HG02678 (cell line): ENCODE data around the gene ENO1.
"Not testable (repeated sequence)": the region's sequence is repeated elsewhere in the genome, so short reads cannot be mapped to it uniquely, and the experiment has no call there.

Source experiments
- ATAC-seq: cut with Tn5 transposase; IDR thresholded peaks from one replicate; pipeline ENCODE4 v1.9.1; 2021; ENCODE audit warnings: mild to moderate bottlenecking, moderate library complexity; ENCODE audit not compliant: unreplicated experiment

ENO1 gene

DNA sequence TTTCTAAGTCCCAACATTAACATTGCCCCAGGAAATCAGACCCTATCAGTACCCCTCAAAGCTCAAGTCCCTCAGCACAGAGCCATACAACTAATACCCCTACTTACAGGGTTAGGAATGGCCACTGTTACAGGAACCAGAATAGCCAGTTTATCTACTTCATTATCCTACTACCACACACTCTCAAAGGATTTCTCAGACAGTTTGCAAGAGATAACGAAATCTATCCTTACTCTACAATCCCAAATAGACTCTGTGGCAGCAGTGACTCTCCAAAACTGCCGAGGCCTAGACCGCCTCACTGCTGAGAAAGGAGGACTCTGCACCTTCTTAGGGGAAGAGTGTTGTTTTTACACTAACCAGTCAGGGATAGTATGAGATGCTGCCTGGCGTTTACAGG, 19.0 kb upstream of the ENO1 start:
- ATAC-seq = not testable (repeated sequence)

DNA sequence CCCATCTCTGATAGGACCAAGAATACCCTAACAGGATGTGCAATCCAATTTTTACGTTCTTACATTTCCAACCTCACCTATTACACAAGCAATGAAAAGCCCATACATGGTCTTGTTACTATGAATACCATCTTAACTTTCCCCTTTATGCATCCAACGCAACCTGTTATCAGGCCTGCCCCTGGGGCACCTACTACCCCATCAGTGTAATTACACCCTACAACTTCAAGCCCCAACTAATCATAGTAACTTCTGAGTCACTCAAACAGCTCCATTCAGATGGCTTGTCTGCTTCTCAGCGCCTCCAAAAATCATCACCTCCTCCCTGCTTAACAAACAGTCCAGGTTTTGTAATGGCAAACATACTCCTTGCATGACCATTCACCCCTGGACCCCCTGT, 18.3 kb upstream of the ENO1 start:
- not testable (repeated sequence) for ATAC-seq

DNA sequence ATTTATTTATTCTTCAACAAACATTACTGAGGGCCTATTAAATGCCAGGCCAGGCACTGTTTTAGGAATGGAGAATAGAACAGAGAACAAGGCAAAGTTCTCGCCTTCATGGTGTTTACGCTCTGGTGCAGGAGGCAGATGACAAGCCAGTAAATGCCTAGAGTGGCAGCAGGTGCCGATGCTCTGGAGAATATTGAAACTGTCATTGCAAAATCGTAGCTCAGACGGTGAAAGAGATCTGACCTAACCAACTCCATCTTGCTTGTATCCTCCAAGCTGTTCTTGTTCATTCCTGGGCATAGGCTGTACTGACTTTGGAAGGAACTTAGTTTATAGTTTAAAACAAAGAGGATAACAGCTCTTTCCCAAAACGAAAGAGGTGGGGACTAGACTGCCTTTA, 13.5 kb upstream of the ENO1 start:
- ATAC-seq = no peak

DNA sequence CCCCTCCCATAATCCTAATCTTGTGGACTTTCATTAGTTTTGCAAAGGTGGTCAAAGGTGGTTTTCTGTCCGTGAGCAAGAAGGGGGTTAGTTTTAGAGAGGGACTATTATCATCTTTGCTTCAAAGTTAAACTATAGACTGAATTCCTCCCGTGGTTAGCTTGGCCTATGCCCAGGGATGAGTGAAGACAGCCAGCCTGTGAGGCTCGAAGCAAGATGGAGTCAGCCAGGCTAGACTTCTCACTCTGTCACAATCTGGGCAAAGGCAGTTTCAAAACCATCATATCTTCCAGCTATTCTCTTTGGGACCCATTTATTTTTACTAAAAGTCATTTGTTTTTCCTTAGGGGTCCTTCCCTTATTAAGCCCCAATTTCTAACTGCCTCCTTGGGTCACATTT, 12.9 kb upstream of the ENO1 start:
- no peak for ATAC-seq

DNA sequence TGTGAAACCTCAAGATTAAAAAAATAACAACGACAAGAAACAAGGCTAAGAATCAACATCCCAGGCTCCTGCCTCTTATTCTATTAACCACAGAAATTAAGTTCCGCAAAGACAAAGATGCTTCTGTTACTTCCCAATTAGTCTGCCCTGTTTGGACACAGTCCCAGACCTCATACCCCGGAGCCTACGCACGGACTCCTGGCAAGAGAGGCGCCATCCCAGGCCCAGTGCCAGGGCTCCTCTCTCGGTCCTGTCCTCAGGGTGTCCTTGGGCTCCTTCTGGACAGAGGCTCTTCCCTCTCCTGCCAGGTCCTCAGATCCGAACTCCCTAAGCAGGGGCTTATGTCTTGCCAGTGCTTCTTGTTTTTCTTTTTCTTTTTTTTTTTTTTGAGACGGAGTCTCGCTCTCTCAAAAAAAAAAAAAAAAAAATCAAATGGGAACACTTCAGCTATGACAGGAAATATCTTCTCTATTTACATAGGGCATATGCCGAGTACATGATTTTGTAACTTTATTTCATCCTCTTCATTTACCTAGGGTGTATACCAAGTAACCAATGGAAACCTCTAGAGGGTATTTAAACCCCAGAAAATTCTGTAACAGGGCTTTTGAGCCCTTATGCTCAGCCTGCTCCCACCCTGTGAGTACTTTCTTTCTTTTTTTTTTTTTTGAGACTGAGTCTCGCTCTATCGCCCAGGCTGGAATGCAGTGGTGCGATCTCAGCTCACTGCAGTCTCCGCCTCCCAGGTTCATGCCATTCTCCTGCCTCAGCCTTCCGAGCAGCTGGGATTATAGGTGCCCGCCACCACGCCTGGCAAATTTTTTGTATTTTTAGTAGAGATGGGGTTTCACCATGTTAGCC, 11.7 kb upstream of the ENO1 start:
- no peak for ATAC-seq

DNA sequence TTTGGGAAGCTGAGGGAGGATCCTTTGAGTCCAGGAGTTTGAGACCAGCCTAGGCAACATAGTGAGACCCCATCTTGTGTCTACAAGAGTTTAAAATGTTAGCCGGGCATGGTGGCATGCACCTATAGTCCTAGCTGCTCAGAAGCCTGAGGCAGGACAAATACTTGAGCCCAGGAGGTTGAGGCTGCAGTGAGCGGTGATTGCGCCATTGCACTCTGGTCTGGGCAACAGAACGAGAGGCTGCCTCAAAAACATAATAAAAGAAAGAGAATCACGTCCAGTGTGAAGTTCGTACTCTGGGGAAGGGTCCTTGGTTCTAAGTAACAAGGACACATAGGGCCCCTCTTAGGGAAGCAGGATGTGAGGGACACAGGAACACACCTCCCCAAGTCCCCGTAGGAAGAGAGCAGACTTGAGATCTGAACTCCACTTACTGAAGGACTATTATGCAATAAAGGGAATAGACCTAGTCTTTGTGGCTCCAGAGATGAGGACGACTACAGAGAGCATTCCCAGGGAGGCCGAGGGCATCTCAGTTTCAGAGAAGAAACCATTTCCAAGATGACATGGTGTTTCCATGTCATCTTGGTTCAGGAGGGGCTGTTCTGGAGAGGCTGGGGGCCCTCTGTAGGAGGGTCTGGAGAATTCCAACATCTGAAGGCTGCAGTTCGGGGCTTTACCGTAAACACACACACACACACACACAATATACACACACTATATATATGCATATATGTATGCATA, 10.8 kb upstream of the ENO1 start:
- no peak for ATAC-seq

DNA sequence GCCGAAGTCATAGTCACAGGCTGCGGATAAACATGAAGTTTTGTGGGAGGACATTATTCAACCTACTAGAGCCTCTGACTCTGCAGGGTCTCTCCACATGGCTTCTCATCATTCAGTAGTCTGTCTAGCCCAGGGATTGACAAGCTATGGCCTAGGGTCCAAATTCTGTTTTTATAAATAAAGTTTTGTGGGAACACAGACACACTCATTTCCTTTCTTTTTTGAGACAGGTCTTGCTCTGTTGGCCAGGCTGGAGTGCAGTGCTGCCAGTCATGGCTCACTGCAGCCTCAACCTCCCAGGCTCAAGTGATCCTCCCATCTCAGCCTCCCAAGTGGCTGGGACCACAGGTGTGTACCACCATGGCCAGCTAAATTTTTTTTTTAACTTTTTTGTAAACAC, 8.1 kb upstream of the ENO1 start:
- ATAC-seq = no peak

DNA sequence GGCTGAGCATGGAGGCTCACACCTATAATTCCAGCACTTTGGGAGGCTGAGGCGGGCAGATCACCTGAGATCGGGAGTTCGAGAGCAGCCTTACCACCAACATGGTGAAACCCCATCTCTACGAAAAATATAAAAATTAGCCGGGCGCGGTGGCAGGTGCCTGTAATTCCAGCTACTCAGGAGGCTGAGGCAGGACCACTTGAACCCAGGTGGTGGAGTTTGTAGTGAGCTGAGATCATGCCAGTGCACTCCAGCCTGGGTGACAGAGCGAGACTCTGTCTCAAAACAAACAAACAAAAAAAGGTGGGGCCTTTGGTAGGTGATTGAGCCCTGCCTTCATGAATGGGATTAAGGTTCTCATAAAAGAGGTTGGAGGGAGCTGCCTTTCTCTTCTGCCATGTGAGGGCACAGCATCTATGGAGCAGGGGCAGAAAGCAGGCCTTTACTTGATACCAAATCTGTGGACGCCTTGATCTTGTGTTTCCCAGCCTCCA, 7.6 kb upstream of the ENO1 start:
- not testable (repeated sequence) for ATAC-seq

DNA sequence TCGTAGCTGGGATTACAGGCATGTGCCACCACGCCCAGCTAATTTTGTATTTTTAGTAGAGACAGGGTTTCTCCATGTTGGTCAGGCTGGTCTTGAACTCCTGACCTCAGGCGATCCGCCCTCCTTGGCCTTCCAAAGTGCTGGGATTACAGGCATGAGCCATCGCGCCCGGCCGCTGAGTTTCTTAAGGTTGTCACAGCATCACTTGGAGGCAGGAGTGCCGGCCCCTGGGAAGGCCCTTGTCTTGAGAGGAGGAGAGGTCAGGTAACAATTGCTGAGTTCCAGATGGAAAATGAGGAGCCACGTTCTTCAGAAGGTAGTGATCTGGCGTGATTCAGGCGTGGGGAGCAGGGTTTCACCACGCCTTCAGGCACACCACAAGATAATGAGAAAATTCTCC, 5.6 kb upstream of the ENO1 start:
- ATAC-seq = not testable (repeated sequence)

DNA sequence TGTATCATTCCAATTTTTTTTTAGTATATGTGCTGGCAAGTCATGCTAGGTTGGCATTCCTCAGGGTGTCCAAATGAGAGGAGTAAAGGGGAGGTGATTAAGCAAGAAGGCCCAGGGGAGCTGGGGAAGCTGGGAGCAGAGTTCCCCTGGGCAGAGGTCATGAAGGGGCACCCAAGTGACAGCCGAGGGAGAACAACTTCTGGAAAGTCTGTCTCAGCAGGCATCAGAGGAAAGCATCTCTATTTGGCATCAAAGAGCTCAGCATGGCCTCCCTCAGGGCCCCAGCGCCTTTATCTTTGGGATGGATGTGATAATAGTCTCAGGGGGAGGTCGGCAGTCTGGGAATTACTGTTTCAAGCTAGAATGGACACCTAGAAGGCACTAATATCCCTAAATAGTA, 5.0 kb upstream of the ENO1 start:
- no peak for ATAC-seq

DNA sequence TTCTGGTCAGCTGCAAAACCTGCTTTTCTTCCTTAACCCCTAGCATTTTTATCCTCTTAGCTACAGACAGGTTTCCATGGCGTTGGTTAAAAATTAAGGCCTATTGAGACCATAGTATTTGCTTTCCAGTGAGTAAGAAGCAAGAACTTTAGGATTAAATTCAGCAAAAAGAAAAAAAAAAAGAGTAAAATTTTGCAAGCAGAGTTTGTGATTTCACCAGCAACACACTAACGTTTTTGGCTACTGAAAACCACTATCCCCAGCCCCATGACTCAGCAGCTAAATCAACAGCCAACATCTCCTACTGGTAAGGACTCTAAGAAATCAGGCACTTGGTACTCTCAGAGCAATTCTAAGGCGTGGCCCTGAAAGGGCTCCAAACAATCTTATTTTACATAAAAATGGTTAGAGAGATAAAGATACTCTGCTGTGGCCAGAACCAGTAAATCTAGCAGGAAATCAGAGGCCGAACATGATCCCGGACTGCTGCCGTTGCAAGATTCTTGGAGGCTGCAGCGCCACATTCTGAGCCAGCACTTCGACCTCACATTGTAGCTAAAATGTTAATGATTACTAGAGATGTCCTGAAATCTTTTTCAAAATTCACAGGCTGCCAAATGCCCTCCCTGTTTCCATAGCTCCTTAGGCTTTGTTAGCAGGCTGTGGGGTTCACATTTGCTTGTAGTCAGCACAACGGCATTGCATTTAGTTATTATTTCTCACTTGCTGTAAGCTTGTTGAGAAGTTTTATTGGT, 1.6 kb upstream of the ENO1 start:
- ATAC-seq = no peak

DNA sequence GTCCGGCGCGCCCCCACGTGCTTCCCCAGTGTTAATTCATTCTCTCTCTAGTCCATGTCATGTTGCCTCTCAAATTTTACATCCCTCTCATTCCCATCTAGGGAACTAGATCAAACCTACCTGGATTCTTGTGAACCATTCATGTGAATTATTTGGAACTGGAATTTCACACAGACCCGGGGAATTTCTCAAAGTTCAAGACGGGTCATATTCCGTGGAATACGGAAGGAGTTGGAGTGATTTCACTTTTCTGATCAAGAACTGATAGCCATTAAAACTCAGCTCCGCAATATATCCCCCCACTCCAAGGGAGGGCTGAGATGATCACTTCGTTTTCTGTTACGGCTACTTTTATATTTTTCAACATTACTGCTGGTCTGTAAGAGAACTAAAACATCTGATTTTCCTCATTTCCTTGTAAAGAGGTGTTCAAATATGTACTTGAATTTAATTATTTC, 1.0 kb upstream of the ENO1 start:
- no peak for ATAC-seq

DNA sequence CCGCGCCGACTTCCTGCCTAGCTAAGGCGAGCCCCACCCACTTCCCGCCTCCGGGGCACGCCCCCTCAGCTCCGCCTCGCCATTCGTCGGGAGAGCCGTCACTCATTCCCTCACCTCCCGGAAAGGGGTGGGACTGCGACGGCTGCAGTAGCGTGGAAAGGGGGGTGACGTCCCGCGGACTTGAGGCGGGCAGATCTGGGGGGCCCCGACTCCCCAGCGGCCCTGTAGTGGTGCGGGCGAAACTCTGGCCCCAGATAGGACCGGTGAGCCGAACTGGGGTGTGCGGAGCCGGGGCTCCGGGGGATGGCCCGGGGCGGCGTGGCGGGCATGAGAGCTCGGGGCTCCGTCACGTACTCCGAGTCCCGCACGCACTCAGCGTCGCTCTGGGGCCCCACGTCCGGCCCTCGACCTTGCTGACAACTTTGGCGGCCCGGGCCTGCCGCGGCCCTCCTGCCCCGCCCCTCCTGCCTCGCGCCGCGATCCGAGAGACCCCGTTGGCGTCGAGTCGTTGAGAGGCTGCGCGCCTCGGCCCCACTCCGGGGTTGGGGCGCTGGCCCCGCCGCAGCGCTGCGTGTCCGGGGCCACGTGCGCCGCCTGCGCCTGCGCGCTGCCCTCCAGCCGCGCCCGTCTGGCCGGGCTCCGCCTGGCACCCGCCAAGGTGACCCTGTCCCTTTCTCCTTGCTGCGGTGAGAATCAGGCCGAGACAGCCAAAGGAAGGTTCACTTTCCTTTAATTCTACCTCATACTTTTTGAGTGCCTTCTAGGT, 395 bp upstream of the ENO1 start:
- peak; percentile 79 for ATAC-seq

DNA sequence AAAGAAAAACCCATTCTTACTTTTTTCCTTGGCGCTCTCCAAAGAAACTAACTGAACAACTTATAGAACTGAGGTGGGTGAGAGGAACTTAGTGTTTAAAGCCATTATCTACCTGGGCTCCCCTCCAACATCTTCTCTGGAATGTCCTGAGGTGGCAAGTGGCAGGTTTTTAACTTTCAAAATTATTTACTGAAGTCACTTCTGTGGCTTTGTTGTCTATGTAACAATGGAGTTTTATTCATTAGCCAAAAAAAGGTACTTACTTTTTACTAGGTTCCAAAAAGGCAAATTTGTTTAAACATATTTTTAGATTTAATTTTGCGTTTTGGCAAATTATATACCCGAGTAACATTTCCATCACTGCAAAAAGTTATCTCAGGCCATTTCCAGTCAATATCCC, 2.4 kb downstream of the ENO1 start:
- no peak for ATAC-seq

DNA sequence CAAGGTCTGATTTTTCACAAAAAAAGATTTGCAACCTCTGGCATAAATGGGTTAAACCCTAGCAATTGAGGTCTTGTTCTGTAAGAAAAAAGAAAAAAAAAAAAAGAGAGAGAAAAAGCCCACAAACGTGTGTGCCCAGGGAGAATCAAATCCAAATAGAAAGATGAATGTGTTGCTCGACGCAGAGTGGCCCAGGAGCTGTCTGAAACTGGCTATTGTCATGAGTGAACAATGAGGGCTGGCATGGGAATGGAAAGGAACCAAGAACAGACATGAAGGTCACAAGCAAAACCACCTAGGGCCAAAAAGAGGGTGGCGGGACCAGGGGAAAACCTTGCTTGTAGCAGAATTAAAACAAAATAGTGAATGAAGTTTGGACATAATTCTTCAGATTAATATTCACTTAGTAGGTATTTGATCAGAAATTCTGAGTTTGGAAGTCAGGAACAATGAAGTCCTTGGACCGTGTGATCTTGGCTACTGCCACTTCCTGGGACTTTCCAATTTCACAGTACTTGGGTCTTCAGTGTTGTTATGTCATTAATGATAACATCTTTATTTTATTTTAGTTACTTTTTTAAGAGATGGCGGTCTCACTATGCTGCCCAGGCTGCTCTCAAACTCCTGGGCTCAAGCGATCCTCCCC, 3.1 kb downstream of the ENO1 start:
- ATAC-seq = no peak

DNA sequence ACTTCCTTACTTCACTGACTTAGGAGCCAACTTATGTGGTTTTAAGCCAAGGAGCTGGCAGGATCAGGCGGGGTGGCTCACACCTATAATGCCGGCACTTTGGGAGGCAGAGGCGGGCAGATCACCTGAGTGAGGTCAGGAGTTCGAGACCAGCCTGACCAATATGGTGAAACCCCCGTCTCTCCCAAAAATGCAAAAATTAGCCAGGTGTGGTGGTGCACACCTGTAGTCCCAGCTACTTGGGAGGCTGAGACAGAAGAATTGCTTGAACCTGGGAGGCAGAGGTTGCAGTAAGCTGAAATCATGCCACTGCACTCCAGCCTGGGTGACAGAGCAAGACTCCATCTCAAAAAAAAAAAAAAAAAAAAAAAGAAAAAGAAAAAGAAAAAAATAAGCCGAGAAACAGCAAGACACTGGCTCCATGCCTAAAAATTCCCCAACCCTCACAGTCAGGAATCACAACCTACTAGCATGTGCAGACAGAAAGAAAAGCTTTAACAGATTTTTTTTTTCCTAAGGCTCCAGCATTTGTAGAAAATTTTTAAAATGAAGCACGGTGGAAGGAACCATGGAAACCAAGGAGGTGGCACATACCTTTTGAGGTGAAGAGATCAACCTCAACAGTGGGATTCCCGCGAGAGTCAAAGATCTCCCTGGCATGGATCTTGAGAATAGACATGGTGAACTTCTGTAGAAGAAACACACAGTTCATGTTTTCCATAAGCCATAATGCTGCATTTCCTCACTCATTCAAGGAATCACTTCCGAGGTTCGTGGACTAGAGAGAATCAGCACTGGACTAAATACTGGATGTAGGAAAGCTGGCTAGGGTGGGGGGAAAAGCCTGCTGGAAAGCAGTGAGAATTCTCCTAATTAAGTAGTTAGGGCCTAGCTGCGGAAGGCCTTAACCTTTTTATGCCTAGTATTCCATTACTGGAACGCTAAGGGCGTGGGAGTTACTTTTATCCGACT, 4.0 kb downstream of the ENO1 start:
- no peak for ATAC-seq

DNA sequence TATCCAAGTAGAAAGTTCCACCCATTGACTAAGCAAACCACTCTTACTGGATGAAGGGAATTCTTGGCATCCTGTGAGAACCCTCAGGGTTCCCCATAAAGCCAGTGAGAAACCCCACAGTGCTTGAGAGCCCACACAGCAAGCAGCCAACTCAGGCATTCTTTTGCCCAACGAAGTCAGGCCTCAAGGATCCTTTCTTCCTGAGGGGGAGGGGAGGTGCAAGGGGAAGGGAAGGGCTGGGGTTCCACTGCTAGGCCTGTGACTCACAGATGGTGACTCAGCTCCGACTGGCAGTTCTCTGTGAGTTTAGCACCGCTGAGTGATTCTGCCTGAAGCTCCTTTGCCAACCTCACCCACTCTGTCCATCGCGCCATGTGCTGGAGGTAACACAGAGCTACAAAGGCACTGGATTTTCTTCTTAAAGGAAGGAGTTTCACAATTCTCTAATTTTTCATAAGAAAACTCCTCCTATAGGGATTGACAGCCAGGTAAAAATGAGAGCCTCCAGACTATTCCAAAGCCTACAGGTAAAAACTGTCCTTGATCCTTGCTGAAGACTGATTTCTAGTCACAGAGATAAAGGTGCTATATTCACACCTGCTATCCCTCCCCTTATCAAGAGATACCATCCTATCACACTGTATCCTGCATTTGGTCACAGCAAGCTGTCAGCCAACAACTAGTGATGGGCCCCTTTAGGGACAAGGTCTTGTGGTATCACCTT, 4.8 kb downstream of the ENO1 start:
- ATAC-seq = no peak

DNA sequence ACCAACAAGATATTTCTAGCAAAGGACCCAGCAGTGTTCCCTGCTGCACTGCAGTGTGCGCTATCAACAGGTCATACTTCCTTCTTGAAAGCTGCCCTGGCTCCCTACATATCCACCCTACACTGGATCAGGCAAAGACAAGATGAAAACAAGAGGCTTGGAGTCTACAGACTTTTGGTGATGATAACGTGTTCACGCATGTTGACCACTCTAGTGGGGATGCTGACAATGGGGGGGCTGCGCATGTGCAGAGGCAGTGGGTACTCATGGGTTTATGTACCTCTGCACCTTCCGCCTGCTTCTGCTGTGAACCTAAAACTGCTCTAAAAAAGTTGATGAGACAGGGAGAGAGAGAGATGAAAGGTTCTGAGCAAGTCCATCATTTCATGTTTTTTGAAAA, 5.5 kb downstream of the ENO1 start:
- no peak for ATAC-seq
